ENCODE data around the gene SH3BP5. TPM values are rescaled to one million over a fixed set of nuclear protein-coding genes. Genes with fewer than 3 reads are reported as not detected.

The SH3BP5 gene
- total and polyA plus RNA-seq, 2 experiments from 2014 or later: 15.9 to 16.3 TPM

- WGBS (ENCODE audit: low lambda C conversion rate, missing lambda C conversion rate): 97% methylated on average over 6 of the region's 6 CpGs
- Histone ChIP-seq H3K36me3 (replicated peaks; ENCODE audit: insufficient read depth, low read depth) (no peaks in the 10 kb centered on the region), H4K20me1 (ENCODE audit: insufficient read depth, poor library complexity, severe bottlenecking) (no peaks in the 10 kb centered on the region), H3K4me2 (no peak overlapping the region), H3K27ac (no peak overlapping the region), H3K4me3 (no peak overlapping the region), H3K79me2 (peaks cover 65% of the 10 kb centered on the region), H2AFZ (no peak overlapping the region), H3K4me1 (ENCODE audit: insufficient read depth) (peaks cover 54% of the 10 kb centered on the region), H3K9me2 (replicated peaks; ENCODE audit: insufficient read depth) (no peaks in the 10 kb centered on the region), H3K27me3 (no peaks in the 10 kb centered on the region), H3K9me3 (ENCODE audit: low read depth) (no peaks in the 10 kb centered on the region)
- no peak for TF ChIP-seq EZH2phosphoT487 (IDR thresholded peaks at IDR 0.05; ENCODE audit: low read depth, severe bottlenecking, unreplicated experiment)
- no peak for TF ChIP-seq CTCF (IDR thresholded peaks at IDR 0.05; ENCODE audit: poor library complexity)
- no peak for TF ChIP-seq EZH2 (IDR thresholded peaks at IDR 0.05; ENCODE audit: borderline replicate concordance)
- DNase-seq (ENCODE audit: low spot score): no peak
Measured at GRCh38 chr3:15323063-15323462, 9.3 kb downstream of the SH3BP5 start.

GRCh38 chr3:15321349-15321748 lies 11.0 kb downstream of the SH3BP5 start:
- Histone ChIP-seq H2AFZ (no peak overlapping the region), H3K79me2 (peaks cover 56% of the 10 kb centered on the region), H3K27ac (peak overlapping the region; percentile 80), H3K9me3 (ENCODE audit: low read depth) (no peaks in the 10 kb centered on the region), H3K9me2 (replicated peaks; ENCODE audit: insufficient read depth) (no peaks in the 10 kb centered on the region), H3K27me3 (no peaks in the 10 kb centered on the region), H3K4me1 (ENCODE audit: insufficient read depth) (peaks cover 58% of the 10 kb centered on the region), H3K4me2 (no peak overlapping the region), H4K20me1 (ENCODE audit: insufficient read depth, poor library complexity, severe bottlenecking) (no peaks in the 10 kb centered on the region), H3K4me3 (no peak overlapping the region), H3K36me3 (replicated peaks; ENCODE audit: insufficient read depth, low read depth) (no peaks in the 10 kb centered on the region)
- WGBS (ENCODE audit: low lambda C conversion rate, missing lambda C conversion rate): 100% methylated on average over 1 of the region's 1 CpG
- DNase-seq (ENCODE audit: low spot score): no peak
- TF ChIP-seq EZH2phosphoT487 (IDR thresholded peaks at IDR 0.05; ENCODE audit: low read depth, severe bottlenecking, unreplicated experiment): no peak
- TF ChIP-seq EZH2 (IDR thresholded peaks at IDR 0.05; ENCODE audit: borderline replicate concordance): no peak
- TF ChIP-seq CTCF (IDR thresholded peaks at IDR 0.05; ENCODE audit: poor library complexity): no peak

- H3K9me2 ChIP-seq (replicated peaks; ENCODE audit: insufficient read depth): no peaks in the 10 kb centered on the region
- H3K36me3 ChIP-seq (replicated peaks; ENCODE audit: insufficient read depth, low read depth): no peaks in the 10 kb centered on the region
- no peak for DNase-seq (ENCODE audit: low spot score)
- no peak overlapping the region for H2AFZ ChIP-seq
- H3K27ac ChIP-seq: peak overlapping the region; percentile 83
- TF ChIP-seq EZH2phosphoT487 (IDR thresholded peaks at IDR 0.05; ENCODE audit: low read depth, severe bottlenecking, unreplicated experiment): no peak
- no peak for TF ChIP-seq CTCF (IDR thresholded peaks at IDR 0.05; ENCODE audit: poor library complexity)
- TF ChIP-seq EZH2 (IDR thresholded peaks at IDR 0.05; ENCODE audit: borderline replicate concordance): no peak
- H3K4me1 ChIP-seq (ENCODE audit: insufficient read depth): peaks cover 42% of the 10 kb centered on the region
- H3K4me3 ChIP-seq: no peak overlapping the region
- 73% methylated on average over 4 of the region's 4 CpGs for WGBS (ENCODE audit: low lambda C conversion rate, missing lambda C conversion rate)
- peak overlapping the region; percentile 61 for H3K4me2 ChIP-seq
- H4K20me1 ChIP-seq (ENCODE audit: insufficient read depth, poor library complexity, severe bottlenecking): no peaks in the 10 kb centered on the region
- peaks cover 62% of the 10 kb centered on the region for H3K79me2 ChIP-seq
- H3K9me3 ChIP-seq (ENCODE audit: low read depth): no peaks in the 10 kb centered on the region
- no peaks in the 10 kb centered on the region for H3K27me3 ChIP-seq
Measured at GRCh38 chr3:15319575-15319974, 12.8 kb downstream of the SH3BP5 start.

GRCh38 chr3:15319136-15319535 lies 13.2 kb downstream of the SH3BP5 start:
- Histone ChIP-seq H3K9me2 (replicated peaks; ENCODE audit: insufficient read depth) (no peaks in the 10 kb centered on the region), H3K4me3 (no peak overlapping the region), H3K4me1 (ENCODE audit: insufficient read depth) (peaks cover 37% of the 10 kb centered on the region), H3K36me3 (replicated peaks; ENCODE audit: insufficient read depth, low read depth) (no peaks in the 10 kb centered on the region), H4K20me1 (ENCODE audit: insufficient read depth, poor library complexity, severe bottlenecking) (no peaks in the 10 kb centered on the region), H3K9me3 (ENCODE audit: low read depth) (no peaks in the 10 kb centered on the region), H3K79me2 (peaks cover 64% of the 10 kb centered on the region), H2AFZ (no peak overlapping the region), H3K4me2 (peak overlapping the region; percentile 61), H3K27me3 (no peaks in the 10 kb centered on the region), H3K27ac (peak overlapping the region; percentile 83)
- 68% methylated on average over 2 of the region's 2 CpGs for WGBS (ENCODE audit: low lambda C conversion rate, missing lambda C conversion rate)
- TF ChIP-seq EZH2 (IDR thresholded peaks at IDR 0.05; ENCODE audit: borderline replicate concordance) (no peak), CTCF (IDR thresholded peaks at IDR 0.05; ENCODE audit: poor library complexity) (no peak)
- no peak for DNase-seq (ENCODE audit: low spot score)

Measured in hepatocyte (in vitro differentiated cells).